GM21515 (cell line): Measurements from ENCODE around the gene STYXL1.
"Not testable (repeated sequence)": the region's sequence is repeated elsewhere in the genome, so short reads cannot be mapped to it uniquely, and the experiment has no call there.

Experiments
- ATAC-seq: cut with Tn5 transposase; IDR thresholded peaks from one replicate; pipeline ENCODE4 v1.9.1; 2021; ENCODE audit not compliant: unreplicated experiment

Gene STYXL1

DNA sequence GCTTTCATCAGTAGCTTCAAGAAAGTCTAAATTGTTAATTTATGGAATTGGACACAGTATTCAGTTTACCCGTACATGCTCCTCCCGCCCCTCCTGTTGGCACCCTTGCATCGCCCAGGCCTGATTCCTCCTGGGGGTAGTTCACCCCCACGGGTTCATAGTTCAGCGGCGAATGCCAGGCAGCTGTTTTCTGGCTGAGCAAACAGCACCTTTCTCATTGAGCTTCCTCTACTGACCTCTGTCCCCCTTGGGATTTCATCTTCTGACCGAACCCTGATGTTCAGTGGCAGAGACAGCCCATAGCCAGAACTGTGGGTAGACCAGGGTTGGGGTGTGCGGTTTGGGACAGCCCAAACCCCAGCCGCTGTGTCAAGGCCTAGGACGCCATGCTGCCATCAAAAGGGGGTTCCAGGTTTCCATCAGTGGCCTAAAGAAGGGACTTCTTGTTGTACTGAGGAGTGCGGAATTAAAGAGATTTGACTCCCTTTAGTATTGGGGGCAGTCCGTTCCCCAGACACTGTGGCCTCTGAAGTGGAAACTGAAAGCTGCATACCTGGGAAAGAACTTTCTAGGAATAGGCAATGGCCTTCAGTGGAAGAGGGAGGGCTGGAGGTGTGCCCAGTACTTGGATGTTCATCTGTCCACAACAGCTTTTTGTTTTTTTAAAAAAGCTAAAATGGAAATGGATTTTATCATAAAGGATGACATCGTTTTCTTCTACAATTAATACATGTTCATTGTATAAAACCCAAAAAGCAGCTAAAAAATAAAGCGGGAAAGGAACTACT is 19.1 kb upstream of the STYXL1 start:
- no peak for ATAC-seq

DNA sequence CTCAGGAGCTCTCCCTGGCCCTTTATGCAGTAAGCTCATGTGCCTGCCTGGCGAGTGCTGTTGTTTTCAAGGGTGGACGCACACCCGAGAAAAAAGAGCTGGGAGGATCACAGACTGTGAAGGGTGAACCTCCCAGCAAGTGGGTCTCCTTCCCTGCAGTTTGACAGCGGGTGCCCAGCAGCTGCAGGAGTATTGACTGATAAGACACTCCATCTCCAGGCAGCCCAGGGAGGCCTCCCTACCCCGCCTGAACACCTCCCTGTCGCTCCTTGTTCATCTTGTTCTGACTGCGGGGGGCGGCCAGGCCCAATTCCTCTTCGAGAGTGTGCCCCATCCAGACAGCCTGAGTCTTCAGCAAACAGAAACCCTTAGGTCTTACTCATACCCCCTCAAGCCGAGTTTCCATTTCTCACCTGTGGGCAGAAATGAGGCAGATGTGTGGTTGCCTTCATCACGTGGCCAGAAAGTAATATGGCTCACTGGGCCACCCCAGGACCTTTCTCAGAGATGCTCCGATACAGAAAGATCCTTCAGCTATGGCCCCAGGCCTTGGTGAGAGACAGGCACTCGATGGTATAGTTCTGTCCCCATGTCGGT is 17.3 kb upstream of the STYXL1 start:
- no peak for ATAC-seq

DNA sequence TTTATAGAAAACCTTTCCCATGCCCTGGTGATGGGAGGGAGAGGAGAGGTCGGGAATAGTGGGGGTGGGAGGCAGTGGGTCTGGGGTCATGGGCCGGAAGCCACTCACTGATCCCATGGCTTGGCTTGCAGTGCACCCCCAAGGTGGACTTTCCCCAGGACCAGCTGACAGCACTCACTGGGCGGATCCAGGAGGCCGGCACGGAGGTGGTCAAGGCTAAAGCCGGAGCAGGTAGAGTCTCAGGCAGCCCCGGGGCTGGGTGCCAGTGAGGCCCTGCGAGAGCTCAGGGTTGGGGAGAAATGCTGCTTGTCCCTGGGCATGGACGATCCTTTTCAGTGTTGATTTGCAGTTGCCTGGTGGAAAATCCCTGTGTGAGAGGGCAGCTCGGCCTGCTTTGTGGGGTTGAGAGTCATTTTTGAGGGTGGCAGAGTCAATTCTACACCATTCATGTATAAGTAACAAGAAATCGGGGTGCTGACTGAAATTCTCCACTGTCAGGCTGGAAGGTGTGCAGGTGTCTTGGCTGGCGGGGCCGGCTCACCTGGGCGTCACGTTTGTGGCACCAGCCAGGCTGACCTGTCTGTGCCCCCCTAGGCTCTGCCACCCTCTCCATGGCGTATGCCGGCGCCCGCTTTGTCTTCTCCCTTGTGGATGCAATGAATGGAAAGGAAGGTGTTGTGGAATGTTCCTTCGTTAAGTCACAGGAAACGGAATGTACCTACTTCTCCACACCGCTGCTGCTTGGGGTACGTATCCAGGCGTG is 16.6 kb upstream of the STYXL1 start:
- no peak for ATAC-seq

DNA sequence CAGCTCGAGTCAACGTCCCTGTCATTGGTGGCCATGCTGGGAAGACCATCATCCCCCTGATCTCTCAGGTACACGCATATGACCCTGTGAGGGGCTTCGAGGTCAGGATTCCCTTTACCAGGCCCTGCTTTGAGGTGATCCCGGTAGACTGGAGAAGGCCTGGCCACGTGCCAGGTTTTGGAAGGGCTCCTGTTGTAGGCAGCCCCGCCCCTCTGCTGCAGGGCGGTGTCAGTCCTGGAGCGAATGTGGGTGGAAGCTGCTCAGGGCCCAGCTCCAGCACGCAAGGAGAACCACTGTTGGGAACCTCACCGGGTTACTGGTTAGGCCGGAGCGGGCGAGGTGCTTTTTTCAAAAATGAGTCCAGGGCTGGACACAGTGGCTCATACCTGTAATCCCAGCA is 15.7 kb upstream of the STYXL1 start:
- no peak for ATAC-seq

DNA sequence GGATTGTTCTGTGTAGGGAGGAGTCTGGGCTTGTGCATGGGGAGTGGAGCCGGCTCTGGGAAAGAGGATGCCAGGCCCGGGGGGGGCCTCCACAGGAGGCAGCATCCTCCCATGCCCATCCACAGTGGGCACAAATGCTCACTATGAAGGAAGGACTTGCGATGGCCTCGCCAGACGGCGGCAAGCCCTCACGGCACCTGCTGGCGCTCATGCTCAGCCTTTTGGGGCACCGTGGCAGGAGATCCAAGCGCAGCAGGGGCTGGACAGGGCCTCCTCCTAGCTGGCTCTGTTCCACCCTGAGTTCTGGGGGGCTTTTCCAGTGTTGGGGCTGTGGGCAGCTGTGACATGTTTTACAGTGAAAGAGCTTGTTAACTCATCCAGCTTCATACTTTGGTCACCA is 15.3 kb upstream of the STYXL1 start:
- no peak for ATAC-seq

DNA sequence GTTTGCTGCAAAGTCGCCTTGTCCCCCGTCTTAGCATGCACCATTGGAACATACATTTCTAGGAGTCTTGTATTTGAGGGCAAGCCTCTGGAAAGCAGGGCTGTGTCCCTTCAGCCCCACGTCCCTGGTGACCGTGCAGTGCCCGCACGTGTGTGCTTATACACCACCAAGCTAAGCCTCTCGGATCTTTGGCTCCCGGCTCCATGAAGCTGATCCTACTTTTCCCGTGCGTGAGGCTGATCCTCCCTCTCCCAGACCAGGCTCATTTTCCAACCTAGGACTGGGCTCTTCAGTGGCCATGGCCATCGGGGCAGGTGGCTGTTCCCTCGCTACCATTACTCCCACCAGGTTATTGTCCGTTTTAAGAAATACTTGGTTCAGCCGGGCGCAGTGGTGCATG is 14.5 kb upstream of the STYXL1 start:
- no peak for ATAC-seq

DNA sequence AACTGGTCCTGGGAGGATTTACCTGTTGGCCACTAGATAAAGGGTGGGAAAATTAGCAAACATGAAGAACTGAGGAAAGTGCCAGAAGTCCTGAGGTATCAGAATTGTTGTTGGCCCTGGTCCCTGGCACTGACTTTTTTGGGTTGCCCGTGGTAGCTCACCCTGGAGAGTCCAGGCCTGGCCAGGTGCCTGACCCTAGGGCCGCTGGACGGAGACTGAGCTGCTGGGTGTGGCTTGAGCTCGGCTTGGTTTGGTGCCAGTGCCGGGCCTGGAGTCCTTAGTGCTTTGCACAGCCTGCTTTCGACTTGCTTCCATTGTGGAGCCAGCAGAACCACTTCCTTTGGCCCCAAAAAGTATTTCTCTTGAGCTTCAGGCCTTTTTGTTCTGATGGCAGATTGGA is 13.0 kb upstream of the STYXL1 start:
- ATAC-seq: no peak

DNA sequence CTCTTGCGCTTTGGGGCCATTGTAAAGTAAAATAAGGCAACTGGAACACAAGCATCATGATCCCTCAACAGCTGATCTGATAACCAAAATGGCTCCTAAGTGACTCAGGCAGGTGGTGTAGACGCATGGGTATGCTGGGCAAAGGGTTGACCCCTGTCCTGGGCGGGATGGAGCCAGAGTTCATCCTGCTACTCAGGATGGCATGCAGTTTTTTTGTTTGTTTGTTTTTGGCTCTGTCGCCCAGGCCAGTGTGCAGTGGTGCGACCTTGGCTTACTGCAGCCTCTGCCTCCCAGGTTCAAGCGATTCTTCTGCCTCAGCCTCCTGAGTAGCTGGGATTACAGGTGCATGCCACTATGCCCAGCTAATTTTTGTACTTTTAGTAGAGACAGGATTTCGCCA is 10.9 kb upstream of the STYXL1 start:
- ATAC-seq: not testable (repeated sequence)

DNA sequence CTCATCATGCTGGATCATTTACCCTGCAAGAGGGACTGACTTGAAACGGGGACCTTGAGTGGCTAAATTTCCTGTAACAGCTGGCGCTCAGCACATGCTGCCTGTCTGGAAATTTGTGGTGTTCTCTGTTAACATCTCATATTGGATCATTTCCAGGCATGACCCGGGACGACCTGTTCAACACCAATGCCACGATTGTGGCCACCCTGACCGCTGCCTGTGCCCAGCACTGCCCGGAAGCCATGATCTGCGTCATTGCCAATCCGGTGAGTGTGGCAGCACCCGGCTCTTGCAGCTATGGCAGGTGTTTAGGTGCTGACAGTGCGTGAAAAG is 10.0 kb upstream of the STYXL1 start:
- no peak for ATAC-seq

DNA sequence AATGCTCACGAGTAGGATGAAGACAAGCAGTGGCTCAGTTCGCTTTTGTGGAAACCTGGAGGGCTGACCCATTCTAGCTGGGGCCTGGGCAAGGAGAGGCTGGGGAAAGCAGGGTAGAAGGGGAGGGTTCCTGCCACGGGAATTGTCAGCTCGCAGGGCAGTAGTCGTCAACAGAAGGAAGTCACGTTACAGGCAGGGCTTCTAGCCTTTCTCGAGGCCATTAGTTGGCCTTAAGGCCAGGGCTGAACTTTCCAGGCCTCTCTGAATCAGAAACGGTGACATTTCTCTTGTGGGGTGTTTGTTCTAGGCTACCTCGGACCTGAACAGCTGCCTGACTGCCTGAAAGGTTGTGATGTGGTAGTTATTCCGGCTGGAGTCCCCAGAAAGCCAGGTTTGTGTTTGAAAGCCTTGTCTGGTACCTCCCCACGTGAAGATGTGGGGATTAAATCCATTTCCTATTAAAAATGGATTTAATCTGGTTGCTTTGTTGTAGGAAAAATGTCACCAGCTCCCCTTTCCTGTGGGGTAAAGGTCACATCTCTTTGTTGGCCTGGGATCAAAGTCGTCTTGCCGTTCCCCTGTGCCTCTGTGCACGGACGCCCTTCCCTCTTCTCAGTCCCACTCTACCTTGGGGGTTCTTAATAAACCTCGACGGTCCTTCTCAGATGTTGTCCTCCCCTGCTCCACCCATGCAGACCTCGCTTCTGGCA is 9.5 kb upstream of the STYXL1 start:
- ATAC-seq: no peak

DNA sequence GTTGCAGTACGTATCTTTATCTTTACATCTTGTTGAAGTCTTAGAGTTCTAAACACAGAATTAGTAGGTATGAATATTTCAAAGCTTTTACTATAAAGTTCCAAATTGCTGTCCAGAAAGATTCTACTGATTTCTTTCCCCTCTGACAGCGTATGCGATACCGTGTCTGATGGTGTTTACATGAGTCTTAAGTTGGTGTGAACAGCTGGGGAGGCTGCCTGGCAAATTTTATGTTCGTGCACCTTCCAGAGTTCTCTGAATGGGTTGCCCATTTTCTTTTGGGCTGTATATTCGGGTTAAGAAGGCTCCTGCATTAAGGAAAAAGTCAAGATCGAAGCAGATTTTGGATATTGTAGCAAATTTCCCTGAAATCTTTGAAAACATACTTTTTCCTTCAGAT is 8.4 kb upstream of the STYXL1 start:
- no peak for ATAC-seq

DNA sequence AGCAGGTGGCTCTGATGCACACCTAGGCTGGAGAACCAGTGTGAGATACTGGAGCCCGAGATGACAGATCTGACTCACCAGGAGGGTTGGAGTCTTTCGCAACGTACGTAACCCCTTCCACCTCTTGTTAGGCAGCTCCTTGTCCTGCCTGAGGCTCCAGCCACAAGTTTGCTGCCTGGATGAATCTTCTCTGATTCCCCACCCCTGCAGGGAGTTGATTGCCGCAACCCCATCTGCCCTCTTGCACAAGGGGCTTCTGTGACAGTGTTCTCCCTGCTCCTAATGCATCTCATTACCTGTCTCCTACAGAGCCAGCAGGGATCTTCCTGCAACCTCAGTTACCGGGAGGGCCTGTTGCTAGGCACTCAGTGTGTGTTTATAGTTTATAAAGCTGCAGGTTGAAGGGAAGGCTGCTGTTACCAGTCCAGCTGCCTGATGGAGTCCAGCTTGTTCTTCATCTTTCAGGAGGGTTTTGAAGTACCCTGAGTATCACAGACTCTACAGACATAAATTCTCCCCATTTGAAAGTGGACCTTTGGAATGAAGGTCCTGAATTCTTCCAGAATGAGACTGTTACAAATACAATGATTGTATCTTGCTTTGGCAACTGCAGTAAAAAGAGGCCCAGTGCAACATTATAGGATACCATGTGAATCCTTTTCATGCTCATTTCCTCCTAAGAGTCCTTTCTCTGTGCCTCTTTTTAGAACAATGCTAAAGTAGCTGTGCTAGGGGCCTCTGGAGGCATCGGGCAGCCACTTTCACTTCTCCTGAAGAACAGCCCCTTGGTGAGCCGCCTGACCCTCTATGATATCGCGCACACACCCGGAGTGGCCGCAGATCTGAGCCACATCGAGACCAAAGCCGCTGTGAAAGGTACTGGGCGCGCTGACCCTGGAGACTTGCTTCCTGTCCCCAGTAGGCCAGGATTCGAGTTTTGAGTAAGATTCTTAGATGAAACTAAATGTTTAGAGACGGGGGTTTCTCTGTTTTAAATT is 6.6 kb upstream of the STYXL1 start:
- no peak for ATAC-seq

DNA sequence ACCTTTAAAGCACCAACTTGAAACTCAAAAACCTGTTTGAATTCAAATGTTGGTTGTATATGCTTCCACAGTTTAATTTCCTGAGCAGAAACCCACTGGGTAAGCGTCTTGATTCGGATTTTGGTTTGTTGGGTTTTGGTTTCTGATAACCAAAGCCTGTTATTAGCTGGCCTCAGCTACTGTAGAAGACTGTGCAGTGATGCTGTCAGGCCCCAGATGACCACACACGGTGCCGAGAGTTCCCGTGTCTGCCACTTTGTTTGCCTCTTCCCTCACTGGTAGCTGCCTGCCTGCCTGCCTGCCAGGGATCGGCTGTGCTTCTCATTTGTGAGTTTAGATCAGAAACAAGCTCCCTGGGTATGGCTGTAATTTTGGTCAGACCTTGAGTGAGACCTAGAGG is 5.7 kb upstream of the STYXL1 start:
- ATAC-seq: no peak

DNA sequence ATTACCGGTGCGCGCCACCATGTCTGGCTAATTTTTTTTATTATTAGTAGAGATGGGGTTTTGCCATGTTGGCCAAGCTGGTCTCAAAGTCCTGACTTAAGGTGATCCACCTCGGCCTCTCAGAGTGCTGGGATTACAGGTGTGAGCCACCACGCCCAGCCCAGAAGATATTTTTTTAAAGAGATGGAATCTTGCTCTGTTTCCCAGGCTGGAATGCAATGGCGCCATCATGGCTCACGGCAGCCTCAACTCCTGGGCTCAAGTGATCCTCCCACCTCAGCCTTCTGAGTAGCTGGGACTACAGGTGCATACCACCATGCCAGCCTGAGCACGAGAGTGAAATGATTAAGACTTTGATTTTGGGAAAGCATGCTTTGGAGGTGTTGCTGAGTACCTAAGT is 4.9 kb upstream of the STYXL1 start:
- not testable (repeated sequence) for ATAC-seq

DNA sequence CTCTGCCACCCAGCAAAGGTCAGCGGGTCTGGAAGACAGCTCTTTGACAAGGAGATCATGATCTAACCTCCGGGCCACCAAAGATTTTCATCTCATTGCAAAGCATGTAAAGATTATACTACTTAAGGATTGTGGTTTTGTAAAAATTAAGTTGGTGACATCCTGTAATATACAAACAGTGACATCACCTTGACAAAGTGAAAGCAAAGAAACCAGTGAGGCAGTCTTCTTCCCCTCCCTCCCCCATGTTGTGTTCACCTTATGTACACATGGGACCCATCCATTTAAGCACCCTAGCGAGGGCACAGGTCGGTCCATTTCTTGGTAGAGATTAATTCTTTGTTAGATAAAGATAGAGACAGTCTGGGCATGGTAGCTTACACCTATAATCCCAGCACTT is 4.0 kb upstream of the STYXL1 start:
- no peak for ATAC-seq

DNA sequence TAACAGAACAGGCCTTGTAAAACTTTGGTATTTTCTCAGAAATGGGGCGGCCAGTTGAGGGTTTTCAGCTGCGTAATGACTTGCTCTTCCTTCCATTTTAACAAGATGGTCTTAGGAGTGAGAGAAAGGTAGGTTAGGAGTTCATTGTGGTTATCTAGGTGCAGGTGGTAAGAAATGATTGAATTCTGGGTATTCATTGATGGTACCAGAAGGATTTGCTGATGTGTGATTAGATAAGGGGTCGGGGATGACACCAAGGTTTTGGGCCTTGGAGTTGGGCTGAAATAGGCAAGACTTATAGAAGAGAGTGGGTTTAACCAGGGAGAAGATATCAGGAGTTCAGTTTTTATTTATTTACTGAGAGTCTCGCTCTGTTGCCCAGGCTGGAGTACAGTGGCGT is 2.7 kb upstream of the STYXL1 start:
- ATAC-seq: no peak

DNA sequence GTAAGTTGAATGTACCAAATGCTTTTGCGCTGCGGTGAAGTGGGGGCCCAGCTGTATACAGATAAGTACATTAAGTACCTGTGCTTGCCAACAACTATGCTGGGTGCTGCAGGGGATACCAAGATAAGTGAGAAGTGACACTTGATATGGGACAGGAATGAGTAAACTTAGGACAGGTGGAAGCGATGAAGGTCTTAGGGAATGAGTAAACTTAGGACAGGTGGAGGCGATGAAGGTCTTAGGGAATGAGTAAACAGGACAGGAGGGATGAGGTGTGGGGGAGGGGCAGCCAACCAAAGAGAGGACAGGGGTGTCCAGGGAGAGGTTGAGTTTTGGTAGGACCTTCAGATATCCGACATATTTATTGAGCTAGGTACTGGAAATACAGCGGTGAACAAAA is 1.5 kb upstream of the STYXL1 start:
- no peak for ATAC-seq

DNA sequence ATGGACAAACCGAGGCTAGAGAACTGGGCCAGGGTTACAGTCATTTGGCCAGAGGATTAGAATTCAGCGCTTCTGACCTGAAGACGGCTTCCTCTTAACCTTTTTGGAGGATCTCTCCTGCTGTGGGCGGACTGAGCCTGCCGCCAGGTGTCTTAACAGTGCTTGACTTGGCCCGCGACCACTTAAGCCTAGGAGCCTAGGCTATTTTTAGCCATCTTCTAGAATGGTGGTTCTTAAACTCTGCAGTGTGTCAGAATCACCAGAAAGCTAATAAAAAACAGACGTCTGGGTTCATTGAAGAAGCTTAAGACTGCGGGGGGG is 828 bp upstream of the STYXL1 start:
- no peak for ATAC-seq

DNA sequence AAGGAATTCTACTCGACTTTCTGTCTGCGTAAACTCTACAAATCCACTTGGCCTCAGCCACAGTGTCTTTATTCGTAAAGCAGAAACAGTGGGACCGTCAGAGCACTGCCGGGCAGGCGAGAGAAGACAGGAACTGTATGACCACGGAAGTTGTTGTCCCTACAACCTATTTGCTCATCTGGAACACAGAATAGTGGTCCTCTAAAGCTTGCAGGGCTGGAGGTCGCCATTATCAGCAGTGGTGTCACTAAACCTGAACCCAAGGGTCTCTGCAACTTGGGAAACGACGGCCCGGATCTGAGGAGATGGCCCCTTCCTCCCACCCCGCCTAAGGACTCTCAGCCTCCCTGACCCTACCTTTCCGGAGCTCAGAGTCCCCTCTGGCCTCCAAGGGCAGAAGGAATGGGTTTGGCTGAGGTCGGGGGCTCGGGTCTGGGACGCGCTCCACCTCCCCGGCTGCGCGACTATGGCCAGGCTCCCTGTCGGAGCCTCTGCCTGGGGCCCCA is 442 bp downstream of the STYXL1 start:
- ATAC-seq: peak; percentile 5

DNA sequence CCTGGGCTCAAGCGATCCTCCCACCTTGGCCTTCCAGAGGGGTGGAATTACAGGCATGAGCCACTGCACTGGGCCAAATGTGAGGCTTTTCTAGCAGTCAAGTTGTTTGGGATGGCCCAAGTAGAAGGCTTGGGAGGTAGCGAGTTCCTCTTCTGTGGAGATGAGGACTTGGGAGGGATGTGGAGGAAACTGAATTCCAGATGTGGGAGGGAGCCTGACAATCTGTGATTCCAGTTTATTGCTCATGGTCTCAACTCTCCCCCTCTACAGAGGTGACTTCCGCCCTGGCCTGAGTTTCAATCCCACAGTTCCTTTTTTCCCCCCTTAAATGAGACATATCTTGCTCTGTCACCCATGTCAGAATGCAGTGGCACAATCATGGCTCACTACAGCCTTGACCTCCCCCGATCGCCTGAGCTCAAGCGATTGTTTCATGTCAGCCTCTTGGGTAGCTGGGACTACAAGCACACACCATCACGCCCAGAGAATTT is 3.4 kb downstream of the STYXL1 start:
- no peak for ATAC-seq
